HG02759 (cell line): ENCODE data around the gene ABCD1.
"Not testable (repeated sequence)": the region's sequence is repeated elsewhere in the genome, so short reads cannot be mapped to it uniquely, and the experiment has no call there.

ENCODE experiments used
- ATAC-seq: cut with Tn5 transposase; IDR thresholded peaks from one replicate; pipeline ENCODE4 v1.9.1; 2021; ENCODE audit warnings: mild to moderate bottlenecking, moderate library complexity; ENCODE audit not compliant: unreplicated experiment

The ABCD1 gene

DNA sequence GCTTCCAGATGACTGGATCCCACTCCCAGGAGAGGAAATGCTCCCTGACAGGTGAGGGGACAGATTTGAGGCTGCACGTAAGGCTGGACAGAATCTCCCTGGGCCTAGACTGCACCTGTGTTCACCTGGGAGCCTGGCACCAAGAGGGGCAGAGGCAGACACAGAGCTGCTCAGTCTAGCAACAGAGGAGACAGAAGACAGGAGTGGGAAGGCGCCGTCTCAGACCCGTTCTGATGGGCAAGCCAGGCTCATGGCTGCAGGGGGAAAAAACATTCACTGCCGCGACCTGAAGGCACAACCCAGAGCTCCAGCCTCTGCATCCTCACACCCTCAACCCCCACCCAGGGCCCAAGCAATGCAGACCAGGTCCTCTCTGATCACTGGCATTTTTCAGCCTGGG lies 17.2 kb upstream of the ABCD1 start:
- no peak for ATAC-seq

GRCh38 chrX:153708415-153708814 lies 16.2 kb upstream of the ABCD1 start:
- ATAC-seq, result no peak

DNA sequence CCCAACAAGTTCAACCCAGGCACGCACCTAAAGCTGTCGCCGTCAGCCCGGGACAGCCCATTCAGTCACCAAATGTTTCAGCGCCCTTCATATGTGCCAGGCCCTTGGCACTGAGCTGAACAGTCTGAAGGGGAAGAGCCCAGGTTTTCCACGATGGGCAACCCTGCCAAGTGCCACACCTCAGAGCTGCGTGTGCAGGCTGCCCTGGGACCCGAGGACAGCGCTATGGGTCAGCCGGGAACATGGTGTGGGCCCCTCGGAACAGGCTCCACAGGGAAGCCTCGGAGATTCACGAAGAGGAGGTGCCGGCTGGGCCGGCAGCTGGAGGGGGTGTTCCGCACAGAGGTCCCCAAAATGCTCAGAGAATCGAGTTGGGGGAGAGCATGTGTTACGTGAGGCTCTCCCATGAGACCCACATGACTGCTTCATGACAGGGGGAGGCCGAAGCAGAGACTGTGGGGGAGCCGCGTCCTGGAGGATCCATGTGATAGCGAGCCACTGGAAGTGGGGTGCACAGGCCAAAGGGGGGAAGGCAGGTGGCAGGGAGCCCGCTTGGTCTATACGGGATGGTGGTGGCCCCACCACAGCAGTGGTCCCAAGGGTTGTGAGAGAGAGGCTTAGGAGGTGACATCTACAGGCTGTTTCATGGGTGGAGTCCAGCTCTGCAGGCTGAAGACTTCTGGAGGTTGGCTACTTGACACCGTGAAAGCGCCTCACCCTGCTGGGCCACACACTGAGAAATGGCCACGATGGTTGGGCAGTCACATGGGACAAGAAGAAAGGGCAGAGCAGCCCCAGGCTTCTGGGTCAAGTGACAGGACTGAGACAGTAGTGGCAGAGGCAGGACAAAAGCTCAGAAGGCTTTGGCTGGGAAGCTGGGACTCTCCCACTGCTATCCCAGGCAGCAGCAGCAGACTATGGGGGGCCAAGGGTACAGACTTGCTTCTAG lies 14.7 kb upstream of the ABCD1 start:
- no peak for ATAC-seq

- no peak for ATAC-seq
These were observed 10.4 kb upstream of the ABCD1 start for GRCh38 chrX:153714256-153714655.

DNA sequence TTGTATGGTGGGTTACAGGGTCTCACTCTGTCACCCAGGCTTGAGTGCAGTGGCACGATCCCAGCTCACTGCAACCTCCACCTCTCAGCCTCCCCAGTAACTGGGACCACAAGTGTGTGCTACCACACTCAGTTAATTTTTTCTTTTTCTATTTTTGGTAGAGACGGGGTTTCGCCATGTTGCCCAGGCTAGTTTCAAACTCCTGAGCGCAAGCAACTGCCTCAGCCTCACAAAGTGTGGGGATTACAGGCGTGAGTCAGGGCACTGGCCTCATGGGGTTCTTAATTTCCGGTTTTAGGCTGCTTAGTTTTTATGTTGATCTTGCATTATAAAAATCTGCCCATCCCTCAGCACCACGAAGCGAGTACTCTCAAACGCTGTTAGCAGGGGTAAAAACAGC lies 7.2 kb upstream of the ABCD1 start:
- no peak for ATAC-seq

- no peak for ATAC-seq
These were observed 5.4 kb upstream of the ABCD1 start for GRCh38 chrX:153719238-153719637.

- ATAC-seq, result no peak
These were observed 5.0 kb upstream of the ABCD1 start for GRCh38 chrX:153719701-153720100.

DNA sequence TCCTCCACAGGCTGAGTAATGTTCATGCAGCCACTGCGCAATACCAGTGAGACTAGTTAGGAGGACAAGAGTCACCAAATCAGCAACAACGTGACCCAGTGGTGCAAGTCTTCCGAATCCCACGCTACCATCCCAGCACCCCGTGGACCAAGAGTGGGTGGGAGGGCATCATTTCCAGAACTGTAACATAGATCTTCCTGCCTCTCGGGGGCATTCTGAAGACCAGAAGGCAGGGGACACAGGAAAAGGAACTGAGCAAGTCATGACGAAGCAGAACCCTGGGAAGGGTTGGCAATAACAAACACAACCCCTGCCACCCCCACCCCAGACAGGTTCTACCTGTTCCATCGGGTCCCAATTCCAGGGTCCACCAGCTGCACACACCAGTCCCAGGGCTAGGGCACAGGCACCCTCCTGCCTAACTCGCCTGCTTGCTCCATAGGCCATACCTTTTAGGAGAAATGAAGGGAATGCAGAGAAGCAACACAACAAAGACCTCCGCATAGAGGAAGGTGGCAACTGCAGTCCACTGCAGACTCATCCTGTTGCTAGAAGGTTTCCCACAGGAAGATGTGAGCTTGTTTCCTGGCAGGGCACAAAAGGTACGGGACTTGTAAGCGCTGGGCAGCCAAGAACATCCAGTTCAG lies 1.8 kb upstream of the ABCD1 start:
- ATAC-seq, result no peak

DNA sequence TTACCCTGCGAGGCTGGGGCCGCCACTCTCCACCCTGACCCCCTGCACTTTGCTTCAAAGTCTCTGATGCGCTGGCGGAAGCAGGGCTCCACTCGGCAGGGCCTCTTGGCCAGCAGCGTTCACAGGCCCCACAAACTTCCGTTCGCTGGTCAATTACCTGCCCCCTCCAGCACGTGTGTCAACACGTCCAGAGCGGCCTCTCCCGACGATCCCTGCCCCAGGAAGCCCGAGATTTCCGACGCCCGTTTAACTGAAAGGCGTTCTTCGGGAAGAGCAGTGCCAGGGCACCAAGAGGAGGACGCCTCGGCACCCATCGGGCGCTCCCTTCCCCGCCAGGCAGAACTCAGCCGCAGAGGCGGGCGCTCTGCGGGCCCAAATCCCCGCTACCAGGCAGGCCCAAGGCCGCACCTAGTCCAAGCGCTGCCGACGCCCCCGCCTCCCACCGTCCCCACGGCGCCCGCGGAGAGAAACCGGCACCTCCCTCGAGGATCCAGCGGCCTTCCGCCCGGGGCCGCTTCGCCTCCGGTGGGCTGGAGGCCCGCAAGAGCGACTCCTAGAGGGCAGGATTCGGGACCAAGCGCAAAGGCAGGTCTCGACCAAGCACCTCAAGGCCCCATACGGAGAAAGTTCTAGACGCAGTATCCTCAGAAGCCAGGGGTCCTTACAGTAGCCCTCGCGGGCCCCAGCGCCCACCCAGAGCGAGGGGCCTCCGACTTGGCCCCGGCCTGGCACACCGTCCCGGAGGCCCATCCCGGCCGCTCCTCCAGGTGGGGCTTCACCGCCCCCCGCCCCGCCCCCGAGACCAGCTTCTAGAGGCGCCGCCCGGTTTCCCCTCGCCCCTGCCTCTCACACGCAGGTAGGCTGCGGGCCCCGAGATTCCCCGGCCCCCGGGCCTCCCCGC lies 1.1 kb upstream of the ABCD1 start:
- peak; percentile 42 for ATAC-seq

DNA sequence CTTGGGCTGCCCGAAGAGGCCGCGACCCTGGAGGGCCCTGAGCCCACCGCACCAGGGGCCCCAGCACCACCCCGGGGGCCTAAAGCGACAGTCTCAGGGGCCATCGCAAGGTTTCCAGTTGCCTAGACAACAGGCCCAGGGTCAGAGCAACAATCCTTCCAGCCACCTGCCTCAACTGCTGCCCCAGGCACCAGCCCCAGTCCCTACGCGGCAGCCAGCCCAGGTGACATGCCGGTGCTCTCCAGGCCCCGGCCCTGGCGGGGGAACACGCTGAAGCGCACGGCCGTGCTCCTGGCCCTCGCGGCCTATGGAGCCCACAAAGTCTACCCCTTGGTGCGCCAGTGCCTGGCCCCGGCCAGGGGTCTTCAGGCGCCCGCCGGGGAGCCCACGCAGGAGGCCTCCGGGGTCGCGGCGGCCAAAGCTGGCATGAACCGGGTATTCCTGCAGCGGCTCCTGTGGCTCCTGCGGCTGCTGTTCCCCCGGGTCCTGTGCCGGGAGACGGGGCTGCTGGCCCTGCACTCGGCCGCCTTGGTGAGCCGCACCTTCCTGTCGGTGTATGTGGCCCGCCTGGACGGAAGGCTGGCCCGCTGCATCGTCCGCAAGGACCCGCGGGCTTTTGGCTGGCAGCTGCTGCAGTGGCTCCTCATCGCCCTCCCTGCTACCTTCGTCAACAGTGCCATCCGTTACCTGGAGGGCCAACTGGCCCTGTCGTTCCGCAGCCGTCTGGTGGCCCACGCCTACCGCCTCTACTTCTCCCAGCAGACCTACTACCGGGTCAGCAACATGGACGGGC lies 579 bp downstream of the ABCD1 start:
- no peak for ATAC-seq

DNA sequence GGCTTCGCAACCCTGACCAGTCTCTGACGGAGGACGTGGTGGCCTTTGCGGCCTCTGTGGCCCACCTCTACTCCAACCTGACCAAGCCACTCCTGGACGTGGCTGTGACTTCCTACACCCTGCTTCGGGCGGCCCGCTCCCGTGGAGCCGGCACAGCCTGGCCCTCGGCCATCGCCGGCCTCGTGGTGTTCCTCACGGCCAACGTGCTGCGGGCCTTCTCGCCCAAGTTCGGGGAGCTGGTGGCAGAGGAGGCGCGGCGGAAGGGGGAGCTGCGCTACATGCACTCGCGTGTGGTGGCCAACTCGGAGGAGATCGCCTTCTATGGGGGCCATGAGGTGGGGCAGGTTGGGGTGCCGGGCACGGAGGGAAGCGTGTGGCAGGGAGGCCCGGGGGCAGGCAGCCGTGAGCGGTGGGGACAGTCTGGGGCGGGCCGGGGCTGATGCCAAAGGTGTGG lies 1.2 kb downstream of the ABCD1 start:
- no peak for ATAC-seq

DNA sequence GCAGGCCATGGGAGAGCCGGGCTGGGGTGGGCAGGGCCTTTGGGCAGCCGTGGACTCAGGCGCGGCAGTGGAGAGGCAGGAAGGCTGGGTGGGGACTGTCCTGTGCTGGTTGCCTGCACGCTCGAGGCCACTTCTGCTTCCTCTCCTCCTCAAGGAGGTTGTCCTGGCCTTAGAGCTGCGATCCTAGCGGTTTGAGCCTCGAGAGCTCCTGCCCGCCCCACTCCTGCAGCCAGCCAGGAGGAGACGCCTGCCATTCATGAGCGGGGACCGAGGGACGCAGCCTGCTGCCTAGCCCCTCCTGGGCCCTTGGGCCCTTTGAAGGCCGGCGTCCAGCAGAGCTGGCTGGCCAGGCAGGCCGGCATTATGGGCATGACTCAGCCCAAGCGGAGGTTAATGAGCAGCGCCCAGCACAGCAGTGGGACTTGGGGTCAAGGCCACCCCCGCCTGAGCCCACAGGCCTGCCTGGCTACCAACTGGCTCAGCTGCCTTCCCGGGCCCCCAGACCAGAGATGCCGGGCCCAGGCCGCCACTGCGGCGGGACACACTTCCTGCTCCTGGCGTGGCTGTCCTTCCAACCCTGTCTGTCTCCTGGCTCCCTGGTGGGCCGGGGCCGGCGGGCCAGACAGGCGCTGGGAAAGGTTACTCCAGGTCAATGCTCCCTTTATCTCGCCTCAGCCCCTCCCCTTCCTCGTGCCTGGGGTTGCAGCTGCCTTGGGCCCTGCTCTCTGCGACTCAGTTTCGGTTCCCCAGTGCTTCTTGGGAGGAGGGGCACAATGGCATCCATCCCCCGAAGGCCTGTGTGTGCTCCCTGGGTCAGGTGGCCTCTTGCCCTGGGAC lies 1.8 kb downstream of the ABCD1 start:
- ATAC-seq, result peak; percentile 38

DNA sequence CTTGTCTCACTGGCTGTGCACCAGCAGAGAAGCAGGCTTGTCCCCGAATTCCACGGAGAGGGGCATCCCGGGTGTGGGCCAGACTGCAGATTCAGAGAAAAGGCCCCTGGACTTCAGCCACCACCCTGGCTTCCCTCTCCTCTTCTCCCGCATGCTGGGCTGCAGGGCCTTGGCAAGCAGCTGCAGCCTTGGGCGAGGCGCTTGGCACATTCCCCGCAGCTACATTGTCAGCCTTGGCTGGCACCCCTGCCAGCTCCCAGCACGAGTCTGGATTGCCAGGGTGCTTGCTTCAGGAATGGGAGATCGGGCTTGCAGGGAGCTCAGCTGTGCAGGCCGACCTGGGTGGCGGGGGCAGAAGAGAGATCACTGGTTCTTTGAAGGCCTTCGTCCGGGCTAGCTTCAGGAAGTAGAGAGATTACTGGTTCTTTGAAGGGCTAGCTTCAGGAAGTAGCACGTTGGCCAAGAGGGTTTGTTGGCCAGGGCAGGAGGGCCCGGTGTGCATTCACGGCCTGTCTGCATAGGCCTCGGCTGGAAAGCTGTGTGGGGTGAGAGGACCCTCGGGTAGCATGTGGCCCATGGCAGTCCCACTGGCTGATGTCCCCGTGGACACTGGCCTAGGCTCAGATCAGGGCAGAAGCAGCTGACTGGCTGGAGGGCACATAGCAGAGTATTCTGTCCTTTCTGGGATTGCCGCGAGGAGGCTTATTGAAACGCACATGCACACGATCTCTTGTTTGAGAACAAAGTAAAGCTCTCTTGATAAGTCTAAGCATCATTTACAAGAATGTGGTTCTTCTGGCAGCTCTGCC lies 2.7 kb downstream of the ABCD1 start:
- ATAC-seq, result no peak

GRCh38 chrX:153728095-153728494 lies 3.4 kb downstream of the ABCD1 start:
- no peak for ATAC-seq

DNA sequence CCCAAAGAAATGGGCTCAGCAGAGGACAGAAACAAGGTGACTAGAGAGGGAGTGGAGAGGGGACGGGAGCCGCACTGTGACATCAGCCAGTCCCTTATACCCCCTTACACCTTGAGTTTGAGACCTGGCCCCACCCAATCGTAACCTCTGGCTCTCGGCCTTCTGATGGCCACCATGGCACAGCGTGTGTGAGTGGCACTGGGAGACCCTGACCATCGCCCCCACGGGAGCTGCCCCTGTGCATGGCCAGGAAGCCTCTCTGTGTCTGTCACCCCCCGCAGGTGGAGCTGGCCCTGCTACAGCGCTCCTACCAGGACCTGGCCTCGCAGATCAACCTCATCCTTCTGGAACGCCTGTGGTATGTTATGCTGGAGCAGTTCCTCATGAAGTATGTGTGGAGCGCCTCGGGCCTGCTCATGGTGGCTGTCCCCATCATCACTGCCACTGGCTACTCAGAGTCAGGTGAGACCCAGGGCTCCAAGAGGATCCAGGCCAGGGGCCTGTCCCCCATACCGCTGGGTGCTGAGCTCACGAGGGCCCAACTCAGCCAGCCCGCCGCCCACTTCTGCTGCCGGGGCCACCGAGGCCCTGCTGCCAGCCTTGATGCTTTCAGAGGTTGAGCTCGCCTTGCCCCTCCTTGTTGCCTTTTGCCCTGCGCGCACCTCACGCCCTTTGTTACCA lies 4.4 kb downstream of the ABCD1 start:
- ATAC-seq, result no peak

DNA sequence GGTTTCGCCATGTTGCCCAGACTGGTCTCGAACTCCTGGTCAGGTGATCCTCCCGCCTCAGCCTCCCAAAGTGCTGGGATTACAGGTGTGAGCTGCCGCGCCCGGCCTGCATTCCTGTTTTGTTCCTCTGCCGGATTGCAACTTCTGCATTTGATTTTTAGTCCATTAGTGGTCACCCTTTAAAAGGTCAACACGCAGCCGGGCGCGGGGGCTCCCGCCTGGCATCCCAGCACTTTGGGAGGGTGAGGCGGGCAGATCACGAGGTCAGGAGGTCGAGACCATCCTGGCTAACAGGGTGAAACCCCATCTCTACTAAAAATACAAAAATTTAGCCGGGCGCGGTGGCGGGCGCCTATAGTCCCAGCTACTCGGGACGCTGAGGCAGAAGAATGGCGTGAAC lies 5.5 kb downstream of the ABCD1 start:
- ATAC-seq, result not testable (repeated sequence)

DNA sequence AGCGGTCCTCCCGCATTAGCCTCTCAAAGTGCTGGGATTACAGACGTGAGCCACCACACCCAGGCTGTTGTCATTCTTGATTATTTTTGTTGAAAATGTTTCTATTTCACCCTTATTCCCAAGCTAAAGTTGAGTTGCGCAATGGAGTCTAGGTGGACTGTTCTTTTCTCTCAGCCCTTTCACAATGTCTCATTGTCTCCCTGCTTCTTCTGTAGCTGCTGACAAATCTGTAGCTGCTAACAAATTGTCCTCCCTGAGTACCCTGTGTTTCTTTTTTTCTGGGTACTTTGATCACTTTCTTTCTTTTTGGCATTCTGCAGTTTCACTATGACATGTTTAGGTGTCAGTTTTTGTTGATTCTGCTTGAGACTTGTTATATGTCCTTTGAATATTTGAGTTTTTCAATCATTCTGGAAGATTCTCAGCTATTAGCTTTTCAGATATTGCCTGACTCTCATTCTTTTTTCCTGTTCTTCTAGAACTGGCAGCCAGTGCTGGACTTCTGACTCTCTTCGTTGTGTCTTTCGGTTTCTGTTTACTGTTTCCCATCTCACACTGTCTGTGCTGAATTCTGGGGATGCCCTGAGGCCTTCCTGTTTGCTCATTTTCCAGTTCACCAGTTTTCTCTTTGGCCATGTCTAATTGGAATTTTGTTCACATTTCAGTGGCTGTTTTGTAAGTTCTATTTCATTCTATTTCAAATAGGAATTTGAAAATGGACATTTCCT lies 6.6 kb downstream of the ABCD1 start:
- no peak for ATAC-seq

- no peak for ATAC-seq
These were observed 7.2 kb downstream of the ABCD1 start for GRCh38 chrX:153731845-153732215.
